Testis (tissue), 2 donors: ENCODE data around the gene GSDME.

Source experiments
- CTCF ChIP-seq, 3 experiments: fragments of 450-650 bp in 2 of 3; fragments of 200-600 bp in 1 of 3; sonication (generic) in 1 of 3; IDR thresholded peaks; one replicate each; pipeline ENCODE4 v1.5.1; 2016 to 2019; ENCODE audit warnings: antibody characterized with exemption in 3 of 3, mild to moderate bottlenecking in 2 of 3, moderate library complexity in 1 of 3
- POLR2A ChIP-seq: fragments of 450-650 bp; IDR thresholded peaks from one replicate; pipeline ENCODE4 v1.6.1; 2017; ENCODE audit warnings: antibody characterized with exemption, mild to moderate bottlenecking, moderate library complexity

DNA sequence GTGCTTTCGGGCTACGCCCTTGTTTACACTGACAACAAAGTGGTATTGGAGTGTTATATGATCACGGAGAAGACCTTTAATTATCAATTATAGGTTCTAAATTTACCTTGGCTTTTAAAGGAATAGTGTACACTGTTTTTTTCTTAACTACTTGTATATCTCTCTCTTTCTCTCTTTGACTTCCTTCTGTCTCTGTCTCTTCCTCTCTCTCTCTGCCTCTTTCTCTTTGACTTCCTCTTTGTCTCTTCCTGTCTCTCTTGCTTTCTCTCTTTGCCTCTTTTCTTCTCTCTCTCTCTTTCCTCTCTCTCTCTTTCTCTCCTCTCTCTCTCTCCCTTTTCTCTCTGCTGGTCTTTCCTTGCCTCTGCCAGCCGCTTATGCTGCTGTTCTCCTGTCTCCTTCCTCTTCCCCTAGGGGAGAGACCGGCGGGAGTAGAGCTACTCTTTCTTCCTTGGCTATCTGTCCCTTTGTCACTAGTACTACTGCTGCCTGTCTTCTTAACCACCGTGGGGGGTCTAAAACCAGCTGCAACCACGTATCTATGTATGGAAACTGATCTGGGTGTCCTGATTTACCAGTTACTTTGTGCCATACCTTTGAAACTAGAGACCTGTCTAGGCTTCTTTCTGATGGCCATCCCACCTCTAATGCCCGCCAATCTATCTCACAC lies 36.9 kb upstream of the GSDME start:
- TF ChIP-seq CTCF (IDR thresholded peaks at IDR 0.05) (no peak), POLR2A (no peak)
